22Rv1 (cell line): Measurements from ENCODE around the gene GON4L.
"Not testable (repeated sequence)": the region's sequence is repeated elsewhere in the genome, so short reads cannot be mapped to it uniquely, and the experiment has no call there.

ENCODE experiments used
- H3K27ac ChIP-seq: fragments of 450-650 bp; 2 replicates; pipeline ENCODE4 v1.5.1; 2017
- ZFX ChIP-seq: fragments of 450-650 bp; IDR thresholded peaks from 2 replicates; pipeline ENCODE4 v1.6.1; 2017; ENCODE audit warnings: antibody characterized with exemption, borderline replicate concordance
- TF ChIP-seq, protein P1 (sequence below): fragments of 450-650 bp; IDR thresholded peaks from 2 replicates; pipeline ENCODE4 v1.5.1; 2017; ENCODE audit warnings: mild to moderate bottlenecking

Gene GON4L

DNA sequence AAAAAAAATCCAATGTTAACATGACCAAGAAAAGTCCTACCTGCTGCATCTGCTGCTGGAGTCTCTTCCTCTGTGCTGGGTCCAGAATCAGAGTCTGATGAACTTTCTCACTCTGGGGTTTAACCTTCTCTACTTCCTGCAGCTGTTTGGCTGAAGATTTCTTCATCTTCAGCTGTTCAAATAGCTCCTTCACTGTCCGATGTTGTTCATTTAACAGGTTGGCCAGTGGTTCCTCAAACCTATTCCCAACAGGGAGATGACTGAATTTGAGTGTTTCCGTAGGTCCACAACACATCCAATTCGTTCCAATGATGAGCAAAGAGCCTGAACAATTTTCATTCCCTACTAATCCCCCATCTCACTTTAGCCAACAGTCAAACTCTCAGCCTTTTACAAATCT is 79.4 kb downstream of the GON4L start:
- TF ChIP-seq, protein P1, sequence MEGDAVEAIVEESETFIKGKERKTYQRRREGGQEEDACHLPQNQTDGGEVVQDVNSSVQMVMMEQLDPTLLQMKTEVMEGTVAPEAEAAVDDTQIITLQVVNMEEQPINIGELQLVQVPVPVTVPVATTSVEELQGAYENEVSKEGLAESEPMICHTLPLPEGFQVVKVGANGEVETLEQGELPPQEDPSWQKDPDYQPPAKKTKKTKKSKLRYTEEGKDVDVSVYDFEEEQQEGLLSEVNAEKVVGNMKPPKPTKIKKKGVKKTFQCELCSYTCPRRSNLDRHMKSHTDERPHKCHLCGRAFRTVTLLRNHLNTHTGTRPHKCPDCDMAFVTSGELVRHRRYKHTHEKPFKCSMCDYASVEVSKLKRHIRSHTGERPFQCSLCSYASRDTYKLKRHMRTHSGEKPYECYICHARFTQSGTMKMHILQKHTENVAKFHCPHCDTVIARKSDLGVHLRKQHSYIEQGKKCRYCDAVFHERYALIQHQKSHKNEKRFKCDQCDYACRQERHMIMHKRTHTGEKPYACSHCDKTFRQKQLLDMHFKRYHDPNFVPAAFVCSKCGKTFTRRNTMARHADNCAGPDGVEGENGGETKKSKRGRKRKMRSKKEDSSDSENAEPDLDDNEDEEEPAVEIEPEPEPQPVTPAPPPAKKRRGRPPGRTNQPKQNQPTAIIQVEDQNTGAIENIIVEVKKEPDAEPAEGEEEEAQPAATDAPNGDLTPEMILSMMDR = no peak
- TF ChIP-seq ZFX = no peak

DNA sequence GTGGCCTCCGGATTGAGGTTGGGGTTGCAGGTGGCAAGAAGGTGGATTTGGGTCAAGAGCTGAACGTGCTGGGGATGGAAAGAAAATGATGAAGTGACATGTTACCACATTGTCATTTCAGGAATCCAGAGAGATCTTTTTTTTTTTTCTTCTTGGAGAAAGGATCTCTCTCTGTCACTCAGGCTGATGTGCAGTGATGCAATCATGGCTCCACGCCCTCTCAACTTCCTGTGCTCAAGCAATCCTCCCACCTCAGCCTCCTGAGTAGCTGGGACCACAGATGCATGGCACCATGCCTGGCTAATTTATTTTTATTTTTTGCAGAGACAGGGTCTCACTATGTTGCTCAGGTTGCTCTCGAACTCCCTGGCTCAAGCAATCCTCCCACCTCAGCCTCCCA is 80.6 kb downstream of the GON4L start:
- H3K27ac ChIP-seq = no peak overlapping the region
- no peak for TF ChIP-seq ZFX
- TF ChIP-seq, protein P1 = no peak

More for the DNA sequence above, 79.4 kb downstream of the GON4L start:
- no peak overlapping the region for H3K27ac ChIP-seq

DNA sequence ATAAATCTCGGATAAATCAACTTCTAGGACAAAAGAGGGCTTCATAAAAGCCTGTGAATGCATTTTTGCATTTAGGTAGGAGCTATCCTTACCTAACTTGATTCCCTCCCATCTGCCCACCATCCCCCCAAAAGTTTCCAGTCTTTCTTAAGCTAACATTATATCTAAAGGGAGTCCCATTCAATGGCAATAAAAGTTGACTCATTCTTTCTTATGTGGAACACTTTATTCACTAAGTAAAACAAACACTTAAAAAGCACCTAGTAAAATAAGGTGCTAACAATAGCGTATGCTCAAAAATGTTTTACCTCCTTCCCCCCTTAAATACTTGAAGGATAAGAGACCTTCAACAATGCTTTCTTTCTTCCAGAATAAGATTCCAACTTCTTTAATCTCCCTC is 83.8 kb downstream of the GON4L start:
- no peak overlapping the region for H3K27ac ChIP-seq
- TF ChIP-seq, protein P1 = no peak
- TF ChIP-seq ZFX = no peak

DNA sequence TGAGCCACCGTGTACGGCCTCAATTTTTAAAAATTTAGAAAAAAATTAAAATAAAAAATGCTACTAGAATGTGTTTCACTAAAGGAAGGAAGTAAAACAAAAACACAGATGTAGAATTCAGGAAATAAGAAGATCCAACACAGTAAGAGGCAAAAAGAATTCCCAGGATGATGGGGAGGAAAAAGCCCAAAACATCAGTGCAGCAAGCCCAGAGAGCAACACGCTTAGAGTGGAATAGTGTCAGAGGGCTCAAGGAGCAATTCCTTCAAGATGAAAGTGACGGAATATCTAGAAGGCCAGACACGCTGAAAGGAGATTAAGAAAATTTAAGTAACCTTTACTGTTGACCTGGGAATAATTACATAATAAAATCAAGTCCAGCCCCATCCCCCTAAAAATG is 87.8 kb downstream of the GON4L start:
- H3K27ac ChIP-seq = no peak overlapping the region
- TF ChIP-seq ZFX = no peak
- TF ChIP-seq, protein P1 = no peak

DNA sequence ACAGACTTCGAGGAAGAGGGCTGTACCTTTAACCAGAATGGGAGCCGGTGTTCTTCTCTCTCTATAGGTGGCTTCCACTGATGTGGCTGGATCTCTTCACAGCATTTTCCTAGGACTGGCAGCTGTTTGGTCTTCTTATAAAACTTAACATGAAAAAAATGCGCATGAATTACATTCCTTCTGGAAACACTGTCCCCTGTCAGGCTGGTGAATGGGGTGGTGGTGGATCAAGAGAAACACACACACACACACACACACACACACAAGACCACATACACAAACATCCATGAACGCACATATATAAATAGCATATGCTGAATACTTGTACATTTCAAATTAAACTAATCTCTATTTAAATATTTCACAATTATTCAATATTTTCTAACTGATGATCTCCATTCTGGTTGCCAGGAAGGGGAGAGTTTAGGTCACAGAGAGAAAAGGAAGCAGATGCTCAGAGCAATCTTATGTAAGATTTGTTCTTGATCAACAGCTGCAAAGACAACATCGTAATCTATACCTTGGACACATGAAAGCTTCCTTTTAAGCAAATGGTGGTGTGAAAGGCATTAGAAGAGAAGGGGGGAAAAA is 89.5 kb downstream of the GON4L start:
- not testable (repeated sequence) for H3K27ac ChIP-seq

DNA sequence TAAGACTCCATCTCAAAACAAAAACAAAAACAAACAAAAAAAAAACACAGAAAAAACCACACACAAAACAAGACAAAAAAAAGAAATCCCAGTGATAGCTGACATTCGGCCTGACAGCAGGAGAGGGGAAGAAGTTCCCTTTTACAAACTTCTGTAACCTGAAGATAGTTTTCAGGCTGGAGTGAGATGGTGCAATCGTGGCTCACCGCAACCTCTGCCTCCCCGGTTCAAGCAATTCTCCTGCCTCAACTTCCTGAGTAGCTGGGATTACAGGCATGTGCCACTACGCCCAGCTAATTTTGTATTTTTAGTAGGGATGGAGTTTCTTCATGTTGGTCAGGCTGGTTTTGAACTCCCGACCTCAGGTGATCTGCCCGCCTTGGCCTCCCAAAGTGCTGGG is 93.0 kb downstream of the GON4L start:
- not testable (repeated sequence) for H3K27ac ChIP-seq

DNA sequence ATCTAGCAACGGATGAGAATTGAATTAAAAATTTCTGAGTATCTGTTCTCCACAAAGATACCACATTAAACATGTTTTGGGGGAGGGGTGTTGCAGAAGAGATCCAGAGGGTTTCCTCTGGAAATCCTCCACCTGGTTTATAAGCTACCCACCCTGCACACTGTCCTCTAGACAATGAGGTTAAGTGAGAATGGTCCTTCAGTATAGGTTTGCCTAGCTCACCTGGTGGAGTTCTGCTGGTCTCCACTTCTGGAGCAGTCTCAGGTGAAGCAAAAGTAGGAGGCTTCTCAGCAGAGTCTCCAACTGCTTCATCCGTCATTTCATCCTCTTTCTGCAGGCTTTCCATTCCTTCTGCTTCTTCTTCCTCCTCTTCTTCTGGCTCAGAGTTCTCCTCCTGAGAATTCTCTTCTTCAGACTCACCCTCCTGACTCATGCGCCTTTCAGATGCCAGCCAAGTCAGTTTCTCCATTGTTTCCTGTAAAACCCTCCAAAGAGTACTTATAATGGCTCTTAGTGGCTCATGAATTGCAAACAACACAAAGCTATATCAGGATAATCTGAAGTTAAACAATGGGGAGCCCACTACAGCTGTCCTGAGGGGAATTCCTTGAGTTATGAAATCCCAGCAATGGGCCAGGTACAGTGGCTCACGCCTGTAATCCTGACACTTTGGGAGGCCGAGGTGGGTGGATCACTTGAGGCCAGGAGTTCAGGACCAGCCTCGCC is 93.8 kb downstream of the GON4L start:
- not testable (repeated sequence) for H3K27ac ChIP-seq

DNA sequence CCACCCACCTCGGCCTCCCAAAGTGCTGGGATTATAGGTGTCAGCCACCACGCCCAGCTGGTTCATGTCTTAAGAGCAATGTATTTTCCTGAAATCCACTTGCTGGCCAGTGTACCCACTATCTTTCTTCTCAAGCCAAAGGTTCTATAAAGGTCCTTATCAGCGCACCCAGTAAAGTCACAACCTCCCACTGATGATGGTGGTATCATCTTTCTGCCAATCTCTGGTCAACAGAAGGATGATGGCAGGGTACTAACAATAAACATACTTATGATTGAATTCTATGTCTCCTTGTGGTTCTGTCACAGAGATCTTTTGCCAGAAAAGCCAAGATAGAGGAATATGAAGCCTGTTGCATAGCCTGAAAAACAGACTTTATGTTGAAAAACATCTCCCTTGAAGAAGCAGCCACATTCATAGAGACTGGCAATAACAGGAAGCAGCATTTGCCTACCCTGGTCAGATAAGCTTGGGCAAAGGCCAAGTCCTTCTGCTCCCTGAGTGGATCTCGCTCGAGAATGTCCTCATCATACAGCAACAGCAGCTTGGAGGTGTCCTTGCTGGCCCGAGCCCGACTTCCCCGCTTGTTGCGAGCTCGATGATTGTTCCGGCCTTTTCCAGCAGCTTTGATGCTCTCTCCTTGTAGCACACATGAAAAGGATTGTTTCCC is 95.1 kb downstream of the GON4L start:
- no peak for TF ChIP-seq ZFX
- TF ChIP-seq, protein P1 = no peak
- H3K27ac ChIP-seq = no peak overlapping the region
